Parathyroid adenoma (tissue), 2 donors: ENCODE data around the gene LRP8.

Experiments used
- H2AFZ ChIP-seq: fragments of 300-600 bp; sonication (generic); one replicate; pipeline ENCODE4 v1.7.0; 2017; ENCODE audit warnings: antibody characterized with exemption, mild to moderate bottlenecking
- H3K27ac ChIP-seq: fragments of 300-600 bp; sonication (generic); one replicate; pipeline ENCODE4 v1.7.0; 2017
- H3K27me3 ChIP-seq: fragments of 300-600 bp; sonication (generic); one replicate; pipeline ENCODE4 v1.7.0; 2017; ENCODE audit warnings: low read length; ENCODE audit not compliant: control insufficient read depth, insufficient read depth
- H3K36me3 ChIP-seq: fragments of 300-600 bp; sonication (generic); one replicate; pipeline ENCODE4 v1.7.0; 2017; ENCODE audit warnings: low read length; ENCODE audit not compliant: control insufficient read depth, insufficient read depth
- H3K4me1 ChIP-seq: fragments of 300-600 bp; sonication (generic); one replicate; pipeline ENCODE4 v1.7.0; 2017; ENCODE audit warnings: control low read depth
- H3K4me2 ChIP-seq: fragments of 300-600 bp; sonication (generic); one replicate; pipeline ENCODE4 v1.7.0; 2017; ENCODE audit warnings: low read length
- H3K4me3 ChIP-seq: fragments of 300-600 bp; sonication (generic); one replicate; pipeline ENCODE4 v1.7.0; 2017; ENCODE audit warnings: low read depth, low read length
- H3K79me2 ChIP-seq: fragments of 300-600 bp; sonication (generic); one replicate; pipeline ENCODE4 v1.7.0; 2017; ENCODE audit warnings: control low read depth
- H3K9ac ChIP-seq: fragments of 300-600 bp; sonication (generic); one replicate; pipeline ENCODE4 v1.7.0; 2017; ENCODE audit warnings: mild to moderate bottlenecking
- H3K9me3 ChIP-seq: fragments of 300-600 bp; sonication (generic); one replicate; pipeline ENCODE4 v1.7.0; 2017; ENCODE audit warnings: low read length; ENCODE audit not compliant: control insufficient read depth
- TF ChIP-seq, protein P1 (sequence below): fragments of 300-600 bp; sonication (generic); IDR thresholded peaks from one replicate; pipeline ENCODE4 v1.7.0; 2017; ENCODE audit warnings: antibody characterized with exemption, mild to moderate bottlenecking
- donor health status: primary hyperparathyroidism.

Gene LRP8

DNA sequence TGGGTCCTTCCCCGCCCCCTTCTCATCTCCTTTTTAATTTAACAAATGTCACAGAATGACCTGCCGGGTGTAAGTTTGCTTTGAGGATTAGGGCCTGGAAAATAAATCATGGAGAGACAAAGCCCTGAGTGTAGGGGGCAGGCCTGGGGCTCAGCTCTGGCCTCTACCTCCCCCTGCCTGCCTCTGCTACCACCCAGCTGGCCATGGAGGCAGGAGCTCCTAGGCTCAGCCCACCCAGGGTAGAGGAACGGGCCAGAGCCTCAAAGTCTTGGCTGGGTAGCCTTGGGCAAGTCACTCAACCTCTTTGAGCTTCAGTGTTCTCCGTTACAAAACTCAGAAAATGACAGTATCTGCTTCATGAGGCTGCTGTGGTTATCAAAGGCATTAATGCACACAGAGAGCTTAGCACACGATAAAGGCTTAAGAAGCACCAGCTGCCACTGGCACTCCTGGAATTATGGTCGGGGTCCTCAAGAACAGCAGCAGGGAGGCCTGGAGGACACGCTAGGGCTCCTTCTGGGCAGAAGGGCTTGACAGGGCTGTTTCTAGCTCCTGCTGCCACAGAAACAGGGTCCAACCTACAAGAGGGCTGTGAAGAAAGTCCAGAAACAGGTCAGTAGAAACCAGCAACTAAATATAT, 39.0 kb downstream of the LRP8 start:
- Histone ChIP-seq H3K4me3 (no peak overlapping the region), H2AFZ (no peak overlapping the region), H3K27ac (no peak overlapping the region), H3K4me2 (no peak overlapping the region), H3K9ac (no peak overlapping the region), H3K36me3 (no peaks in the 10 kb centered on the region), H3K9me3 (no peaks in the 10 kb centered on the region), H3K4me1 (no peaks in the 10 kb centered on the region), H3K79me2 (no peaks in the 10 kb centered on the region), H3K27me3 (no peaks in the 10 kb centered on the region)
- TF ChIP-seq, protein P1, sequence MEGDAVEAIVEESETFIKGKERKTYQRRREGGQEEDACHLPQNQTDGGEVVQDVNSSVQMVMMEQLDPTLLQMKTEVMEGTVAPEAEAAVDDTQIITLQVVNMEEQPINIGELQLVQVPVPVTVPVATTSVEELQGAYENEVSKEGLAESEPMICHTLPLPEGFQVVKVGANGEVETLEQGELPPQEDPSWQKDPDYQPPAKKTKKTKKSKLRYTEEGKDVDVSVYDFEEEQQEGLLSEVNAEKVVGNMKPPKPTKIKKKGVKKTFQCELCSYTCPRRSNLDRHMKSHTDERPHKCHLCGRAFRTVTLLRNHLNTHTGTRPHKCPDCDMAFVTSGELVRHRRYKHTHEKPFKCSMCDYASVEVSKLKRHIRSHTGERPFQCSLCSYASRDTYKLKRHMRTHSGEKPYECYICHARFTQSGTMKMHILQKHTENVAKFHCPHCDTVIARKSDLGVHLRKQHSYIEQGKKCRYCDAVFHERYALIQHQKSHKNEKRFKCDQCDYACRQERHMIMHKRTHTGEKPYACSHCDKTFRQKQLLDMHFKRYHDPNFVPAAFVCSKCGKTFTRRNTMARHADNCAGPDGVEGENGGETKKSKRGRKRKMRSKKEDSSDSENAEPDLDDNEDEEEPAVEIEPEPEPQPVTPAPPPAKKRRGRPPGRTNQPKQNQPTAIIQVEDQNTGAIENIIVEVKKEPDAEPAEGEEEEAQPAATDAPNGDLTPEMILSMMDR, result no peak

DNA sequence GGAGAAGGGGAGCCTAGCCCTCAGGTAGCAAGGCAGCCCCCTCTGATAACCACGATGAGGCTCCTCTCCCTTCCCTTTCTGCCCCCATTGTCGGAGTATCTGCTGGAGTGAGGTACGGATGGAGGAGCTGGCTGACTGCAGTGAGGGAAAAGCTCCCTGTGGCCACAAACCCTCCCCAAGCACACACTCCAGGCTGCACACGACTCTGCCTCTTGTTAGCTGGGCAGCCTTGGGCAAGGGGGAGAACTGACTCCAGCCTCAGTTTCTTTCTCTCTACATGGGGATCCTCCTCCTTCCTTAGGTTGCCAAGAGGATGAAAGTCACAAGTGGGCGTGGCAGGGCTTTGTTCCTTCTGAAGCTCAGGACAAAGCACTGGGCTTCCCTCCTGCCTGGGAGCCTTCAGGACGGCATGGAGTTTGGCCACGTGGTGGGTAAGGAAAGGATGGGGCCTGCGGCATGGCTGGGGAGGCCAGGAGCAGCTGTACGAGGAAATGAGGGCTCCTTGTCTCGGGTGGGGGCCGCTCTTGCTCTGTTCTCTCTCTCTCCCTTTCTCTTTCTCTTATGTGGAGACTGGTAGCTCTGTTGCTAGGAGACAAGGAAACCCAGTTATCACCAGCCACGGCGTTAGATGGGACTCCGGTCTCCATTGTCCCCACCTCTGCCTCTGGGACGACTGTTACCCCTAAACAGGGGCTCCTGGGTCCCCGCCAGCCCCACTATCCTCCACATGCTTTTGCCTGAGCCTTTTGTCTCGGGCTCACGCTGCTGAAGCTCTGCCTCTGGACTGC, 39.7 kb downstream of the LRP8 start:
- no peak overlapping the region for H3K4me3 ChIP-seq
- TF ChIP-seq, protein P1, result no peak
- no peaks in the 10 kb centered on the region for H3K4me1 ChIP-seq

DNA sequence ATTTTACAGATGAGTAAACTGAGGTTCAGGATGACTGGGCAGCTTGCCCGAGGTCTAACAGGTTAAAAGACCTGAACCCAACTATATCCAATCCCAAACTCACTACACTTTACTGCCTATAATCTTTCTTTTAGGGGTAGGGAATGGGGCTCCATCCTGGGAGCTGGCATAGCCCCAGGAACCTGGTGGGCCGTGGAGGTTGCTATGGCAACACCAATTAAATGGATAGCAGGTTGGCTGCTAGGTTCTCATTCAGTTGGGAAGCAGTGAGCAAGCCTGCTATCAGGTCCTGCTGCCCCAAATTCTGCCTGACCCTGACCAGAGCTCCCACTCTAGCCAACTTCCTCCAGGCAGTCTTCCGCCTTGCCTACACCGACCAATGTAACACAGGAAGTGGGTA, 40.9 kb downstream of the LRP8 start:
- H3K4me1 ChIP-seq, result no peaks in the 10 kb centered on the region
- no peak overlapping the region for H3K27ac ChIP-seq
- no peak overlapping the region for H3K4me3 ChIP-seq

More for the DNA sequence above, 39.7 kb downstream of the LRP8 start:
- no peak overlapping the region for H3K27ac ChIP-seq
- H3K4me2 ChIP-seq, result no peak overlapping the region
- H3K79me2 ChIP-seq, result no peaks in the 10 kb centered on the region
- H2AFZ ChIP-seq, result no peak overlapping the region
- H3K9me3 ChIP-seq, result no peaks in the 10 kb centered on the region
- no peaks in the 10 kb centered on the region for H3K27me3 ChIP-seq
- H3K36me3 ChIP-seq, result no peaks in the 10 kb centered on the region
- no peak overlapping the region for H3K9ac ChIP-seq

DNA sequence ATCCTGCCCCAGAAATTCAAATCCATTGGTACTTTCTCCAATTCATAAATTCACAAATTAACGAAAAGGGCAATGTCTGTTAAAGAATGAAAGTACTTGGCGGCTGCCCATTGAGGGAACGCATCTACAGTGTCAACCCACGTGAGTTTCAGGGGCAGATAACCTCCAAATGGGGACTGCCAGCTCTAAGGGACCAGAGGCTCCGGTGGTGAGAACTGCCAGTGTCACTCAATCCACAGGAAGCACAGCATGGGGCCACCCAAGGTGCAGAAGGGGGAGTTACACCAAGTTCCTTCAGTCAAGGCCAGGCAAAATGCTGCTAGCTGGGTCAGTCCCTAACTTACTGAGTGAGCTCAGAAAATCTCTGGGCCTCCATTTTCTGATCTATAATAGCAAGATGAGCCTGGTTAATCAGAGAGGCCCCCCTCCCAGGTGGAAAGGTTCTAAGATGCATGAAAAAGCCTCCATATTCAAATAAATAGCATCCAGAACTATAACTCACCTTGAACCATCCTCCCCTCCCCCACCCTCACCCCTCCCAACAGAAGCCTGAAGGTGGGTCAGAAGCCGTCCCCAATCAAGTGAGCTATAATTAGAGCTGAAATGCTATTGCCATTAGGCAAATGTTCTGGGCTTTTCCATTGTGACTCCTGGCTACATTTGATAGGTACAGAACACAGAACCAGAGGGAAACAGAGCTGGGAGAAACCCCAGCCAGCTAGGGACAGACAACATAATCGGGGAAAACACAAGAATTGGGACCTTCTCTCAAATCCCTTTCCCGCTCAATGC, 41.7 kb downstream of the LRP8 start:
- no peak overlapping the region for H3K4me3 ChIP-seq
- H3K9me3 ChIP-seq, result no peaks in the 10 kb centered on the region
- no peaks in the 10 kb centered on the region for H3K79me2 ChIP-seq
- no peaks in the 10 kb centered on the region for H3K27me3 ChIP-seq
- no peak overlapping the region for H2AFZ ChIP-seq
- H3K27ac ChIP-seq, result no peak overlapping the region
- H3K9ac ChIP-seq, result no peak overlapping the region
- TF ChIP-seq, protein P1, result no peak
- H3K36me3 ChIP-seq, result no peaks in the 10 kb centered on the region
- no peak overlapping the region for H3K4me2 ChIP-seq
- H3K4me1 ChIP-seq, result no peaks in the 10 kb centered on the region

More for the DNA sequence above, 40.9 kb downstream of the LRP8 start:
- Histone ChIP-seq H3K9me3 (no peaks in the 10 kb centered on the region), H3K4me2 (no peak overlapping the region), H2AFZ (no peak overlapping the region), H3K36me3 (no peaks in the 10 kb centered on the region), H3K27me3 (no peaks in the 10 kb centered on the region), H3K9ac (no peak overlapping the region), H3K79me2 (no peaks in the 10 kb centered on the region)
- TF ChIP-seq, protein P1, result no peak
